Left ventricle myocardium superior (tissue), 1 donor: ENCODE results near the gene GLT6D1. TPM values are rescaled to one million over a fixed set of nuclear protein-coding genes. Genes with fewer than 3 reads are reported as not detected.

ENCODE experiments used
- ATAC-seq: fragments of 200-7000 bp; cut with Tn5 transposase; one replicate; pipeline ENCODE4 v1.9.1; 2020; ENCODE audit warnings: mild to moderate bottlenecking, moderate library complexity
- DNase-seq: peaks from one replicate; pipeline ENCODE4 v3.0.0-alpha.2; 2020
- intact Hi-C: fragments of 100-400 bp; cut with micrococcal nuclease; formaldehyde crosslinking; loops from one replicate; pipeline ENCODE4 v1.11.0; 2022
- total RNA-seq: library from RNA; stranded (reverse); fragmentation: NEBNext Ultra II Directional; extraction: Animal tissue kit (Norgen Biotek cat#: 25700); gene quantifications from one replicate; pipeline ENCODE4 v1.2.1, GENCODE V29; 2021
- donor health status: DM: no; HTN: yes; CAD: no; lungs with severe emphysema.

GLT6D1 gene
- total RNA-seq, 1 donor from 2014 or later = not detected

DNA sequence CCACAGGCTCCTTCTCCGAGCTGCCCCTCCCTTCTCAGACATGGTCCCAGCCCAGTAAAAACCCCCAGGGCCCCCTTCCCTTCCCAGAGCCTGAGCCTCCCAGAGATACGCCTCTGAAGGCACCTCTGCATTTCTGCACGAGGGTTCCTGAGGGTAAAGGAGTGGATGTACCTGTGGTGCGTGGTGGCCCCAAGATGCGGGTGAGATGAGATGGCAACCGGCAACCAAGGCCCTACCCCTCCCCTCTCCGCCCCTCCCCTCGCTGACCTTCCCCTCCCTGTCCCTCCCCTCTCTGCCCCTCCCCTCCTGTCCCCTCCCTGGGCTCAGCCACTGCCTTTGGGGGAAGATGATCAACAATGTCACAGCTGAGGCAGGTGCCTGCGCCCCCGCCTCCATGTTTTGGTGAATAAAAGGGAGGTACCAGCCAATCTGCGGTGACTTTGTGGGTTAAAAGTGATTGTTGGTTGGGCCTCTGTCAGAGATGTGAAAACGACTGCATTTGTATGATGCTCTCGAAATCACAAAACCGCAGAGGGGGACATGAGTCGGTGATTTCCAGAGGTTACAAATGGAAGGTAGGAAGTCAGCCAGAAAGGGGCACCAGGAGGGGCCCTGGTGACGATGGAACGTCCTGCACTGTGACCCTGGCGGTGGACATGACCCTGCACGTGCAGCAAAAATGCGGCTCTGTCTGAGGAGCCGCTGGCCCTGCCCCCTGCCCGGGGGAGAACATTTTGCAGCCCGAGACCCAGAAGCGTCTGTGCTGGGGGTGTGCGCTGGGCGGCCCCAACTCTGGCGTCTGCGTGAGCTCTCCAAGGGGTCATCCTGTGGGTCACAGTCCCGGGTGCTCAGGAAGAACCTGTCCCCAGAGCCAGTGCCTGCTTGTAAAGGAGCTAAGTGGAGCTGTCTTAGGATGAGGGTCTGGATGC lies 27.5 kb upstream of the GLT6D1 start:
- DNase-seq (no peak), ATAC-seq (no peak)
- intact Hi-C loops = no loop called here

DNA sequence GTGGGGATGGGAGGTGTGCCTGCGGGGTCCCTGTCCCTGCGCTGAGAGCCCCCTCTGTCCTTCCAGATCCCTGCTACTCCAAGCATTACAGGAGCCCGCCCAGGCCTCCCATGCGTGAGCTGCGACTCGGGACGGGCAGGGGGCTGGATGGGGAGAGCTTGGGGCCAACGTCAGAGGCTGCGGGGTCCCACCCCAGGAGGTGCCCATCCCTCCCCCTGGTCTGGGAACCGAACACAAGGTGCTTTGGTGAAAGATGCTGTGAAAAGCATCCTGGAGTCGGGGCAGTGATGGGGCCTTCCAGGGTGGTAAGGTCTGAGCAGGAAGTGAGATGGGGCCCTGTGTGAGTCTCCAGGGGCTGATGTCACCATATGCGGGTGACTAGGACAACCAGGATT lies 26.5 kb upstream of the GLT6D1 start:
- DNase-seq = no peak
- ATAC-seq = no peak
- intact Hi-C loops = no loop called here

DNA sequence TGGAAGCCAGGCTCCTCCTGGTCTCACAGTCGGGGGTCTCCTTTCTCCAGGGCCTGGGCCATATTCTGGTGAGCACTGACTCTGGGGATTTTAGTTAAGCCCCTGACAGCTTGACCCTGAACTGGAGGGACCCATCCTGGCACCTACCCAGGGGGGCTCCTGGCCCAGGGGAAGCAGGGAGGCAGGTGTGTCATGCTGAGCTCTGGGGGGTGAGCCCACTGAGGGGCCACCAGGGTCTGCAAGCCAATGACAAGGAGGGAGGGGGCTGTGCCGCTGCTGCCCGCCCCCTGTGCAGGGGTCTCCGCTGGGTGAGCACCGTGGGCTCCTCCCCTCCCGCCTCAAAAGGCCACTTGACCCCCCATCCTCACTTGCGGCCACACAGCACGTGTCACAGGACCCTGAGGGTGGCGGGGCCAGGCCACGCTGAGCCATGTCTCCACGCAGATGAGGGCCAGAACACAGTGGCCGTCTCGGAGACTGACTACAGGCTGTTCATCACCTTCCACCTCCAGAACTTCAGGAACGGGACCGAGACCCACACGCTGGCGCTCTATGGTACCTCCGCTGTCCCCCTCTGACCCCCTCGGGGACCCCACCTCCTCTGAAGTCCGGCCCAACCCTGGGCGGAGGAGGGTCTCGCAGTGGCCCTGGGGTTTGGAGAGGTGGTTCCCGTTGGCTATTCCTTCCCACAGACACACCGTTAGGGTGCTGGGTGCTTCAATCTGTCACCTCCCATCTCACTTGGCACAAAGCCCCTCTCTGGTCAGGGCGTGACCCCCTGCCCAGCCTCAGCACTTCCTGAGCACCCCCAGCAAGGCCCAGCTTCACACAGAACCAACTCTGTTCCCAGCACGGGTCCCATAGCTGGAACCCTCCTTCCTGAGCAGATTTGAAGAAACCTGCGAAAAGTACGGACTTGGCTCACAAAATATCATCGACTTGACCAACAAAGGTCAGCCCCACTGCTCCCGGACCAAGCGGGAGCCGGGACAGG lies 25.8 kb upstream of the GLT6D1 start:
- intact Hi-C loops = no loop called here
- ATAC-seq (no peak), DNase-seq (no peak)

DNA sequence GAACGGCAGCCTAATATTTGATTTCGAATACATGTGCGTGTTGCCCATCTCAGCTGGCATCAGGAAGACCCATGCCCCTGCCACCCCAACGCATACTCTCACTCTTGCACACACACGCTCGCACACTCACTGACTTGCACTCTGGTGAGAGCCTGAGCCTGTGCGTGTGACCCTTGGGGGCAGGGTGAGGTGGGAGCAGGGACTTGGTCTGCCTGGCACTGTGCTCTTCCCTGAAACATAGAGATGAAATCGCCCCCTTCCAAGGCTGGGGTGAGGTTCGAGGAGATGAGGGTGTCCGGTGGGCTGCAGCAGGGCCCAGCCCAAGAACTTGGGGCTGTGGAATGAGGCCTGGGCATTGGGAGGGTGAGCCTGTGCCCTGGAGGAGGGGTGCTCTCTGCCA lies 24.9 kb upstream of the GLT6D1 start:
- intact Hi-C loops = no loop called here
- no peak for DNase-seq
- ATAC-seq = no peak

DNA sequence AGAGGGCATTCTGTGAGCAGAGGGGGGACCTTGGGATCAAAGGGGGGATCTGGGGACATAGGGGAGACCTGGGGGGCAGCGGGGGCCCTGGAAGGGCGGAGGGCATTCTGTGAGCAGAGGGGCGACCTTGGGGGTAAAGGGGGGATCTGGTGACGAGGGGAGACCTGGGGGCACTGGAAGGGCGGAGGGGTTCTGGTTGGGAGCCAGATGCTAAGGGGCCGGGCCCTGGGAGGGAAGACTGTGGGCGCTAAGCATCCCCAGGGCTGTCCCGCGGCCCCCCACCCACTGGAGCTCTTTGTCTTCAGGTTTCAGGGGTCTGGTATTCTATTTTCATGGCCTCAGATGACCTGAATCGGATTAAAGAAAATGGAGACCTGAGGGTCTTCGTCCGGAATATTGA lies 24.5 kb upstream of the GLT6D1 start:
- intact Hi-C loops = no loop called here
- no peak for ATAC-seq
- no peak for DNase-seq

DNA sequence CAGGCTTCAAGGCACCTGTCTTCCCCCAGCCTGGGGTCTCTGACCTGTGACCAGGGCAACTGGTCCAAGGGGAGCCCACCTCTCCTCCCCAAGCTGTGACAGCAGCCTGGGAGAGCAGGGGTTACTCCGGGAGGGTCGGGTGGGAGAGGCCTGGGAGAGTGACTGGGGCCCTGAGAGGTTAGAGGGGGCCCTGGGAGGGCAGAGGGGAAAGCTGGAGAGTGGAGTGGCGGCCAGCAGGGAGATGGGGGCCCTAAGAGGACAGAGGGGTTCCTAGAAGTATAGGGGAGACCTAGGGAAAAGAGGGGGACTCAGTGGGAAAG lies 24.1 kb upstream of the GLT6D1 start:
- DNase-seq = no peak
- intact Hi-C loops = no loop called here
- no peak for ATAC-seq

DNA sequence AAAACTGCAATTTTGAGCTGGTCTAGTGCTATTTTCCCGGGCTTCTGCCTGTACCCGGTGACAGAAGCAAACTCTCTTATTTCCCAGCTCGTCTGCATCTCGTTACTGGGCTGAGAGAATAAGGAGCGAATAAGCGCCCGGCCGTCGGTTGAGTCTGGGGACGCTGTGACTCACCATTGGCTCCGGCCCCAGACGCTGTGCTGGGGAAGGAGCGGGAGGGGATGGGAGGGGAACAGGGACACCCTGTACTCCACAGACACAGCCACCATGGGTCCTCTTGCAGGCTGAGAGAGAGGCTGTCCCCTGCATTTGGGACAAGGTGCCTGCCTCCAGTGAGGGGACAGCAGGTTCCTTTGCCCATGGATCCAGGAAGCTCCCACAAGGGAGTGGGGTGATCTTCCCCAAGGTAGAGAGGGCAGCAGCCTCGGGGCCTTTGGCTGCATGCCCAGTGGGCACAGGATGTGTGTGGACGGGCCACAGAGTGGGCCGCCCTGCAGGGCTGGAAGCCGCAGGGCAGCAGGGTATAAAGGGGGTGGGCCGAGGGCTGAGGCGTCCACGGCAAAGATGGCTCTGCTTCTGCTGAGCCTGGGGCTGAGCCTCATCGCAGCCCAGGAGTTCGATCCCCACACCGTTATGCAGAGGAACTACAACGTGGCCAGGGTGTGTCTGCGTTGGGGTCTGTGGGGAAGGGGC lies 23.6 kb upstream of the GLT6D1 start, which contains the start of gene LCN9:
Gene LCN9, plus strand, starts transcription at position 552 of the 693 bp plus-strand sequence. Its CDS starts 13 bp downstream, at position 565.
- intact Hi-C loops = no loop called here
- ATAC-seq (peak; percentile 63), DNase-seq (peak; percentile 46)

DNA sequence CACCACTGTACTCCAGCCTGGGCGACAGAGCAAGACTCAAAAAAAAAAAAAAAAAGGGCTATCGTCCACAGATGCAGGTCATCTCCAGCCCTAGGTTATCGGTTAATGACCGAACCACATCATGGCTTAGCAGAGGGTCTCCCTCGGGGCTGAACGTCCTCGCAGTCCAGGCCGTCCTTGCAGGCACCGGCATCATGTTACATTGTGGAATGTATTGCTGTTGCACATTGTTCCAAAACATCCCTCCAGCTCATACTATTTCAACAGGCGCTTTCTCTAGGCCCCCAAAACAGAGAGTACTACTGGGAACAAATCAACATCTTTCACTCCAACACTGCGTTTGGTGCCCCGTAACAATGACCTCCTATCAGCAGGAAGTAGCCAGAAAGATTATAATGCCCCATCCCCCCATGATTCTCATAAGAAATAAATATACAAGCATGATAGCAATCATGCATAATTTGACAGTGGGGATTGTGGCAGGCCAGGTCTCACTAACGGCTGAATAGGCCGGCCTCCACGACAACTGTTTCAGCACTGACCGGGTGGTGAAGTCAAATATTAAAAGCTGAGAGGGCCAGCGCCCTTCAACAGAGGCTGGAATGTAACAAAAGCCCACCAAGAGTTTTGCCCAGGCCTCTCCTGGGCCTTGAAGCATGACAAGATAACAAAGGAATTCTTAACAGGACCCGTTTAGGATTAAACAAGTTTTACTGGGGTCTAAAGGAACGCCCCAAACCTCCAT lies 22.6 kb upstream of the GLT6D1 start:
- intact Hi-C loops = no loop called here

DNA sequence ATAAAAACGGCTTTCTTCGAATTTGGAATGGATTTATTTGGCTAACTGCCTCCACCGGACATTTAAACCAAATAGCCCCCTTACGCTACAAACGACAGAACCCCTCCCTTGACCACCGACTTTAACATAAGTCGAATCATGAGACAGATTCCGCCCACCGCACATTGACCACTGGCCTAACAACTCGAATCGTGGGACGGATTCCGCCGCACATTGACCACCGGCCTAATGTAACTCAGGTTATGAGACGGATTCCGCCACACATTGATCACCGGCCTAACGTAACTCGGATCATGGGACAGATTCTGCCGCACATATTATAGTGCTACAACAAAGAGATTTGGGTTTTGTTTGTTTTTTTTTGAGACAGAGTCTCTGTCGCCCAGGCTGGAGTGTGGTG lies 21.1 kb upstream of the GLT6D1 start:
- DNase-seq (no peak), ATAC-seq (no peak)
- intact Hi-C loops = no loop called here

More for the DNA sequence above, 22.6 kb upstream of the GLT6D1 start:
- no peak for DNase-seq
- no peak for ATAC-seq

DNA sequence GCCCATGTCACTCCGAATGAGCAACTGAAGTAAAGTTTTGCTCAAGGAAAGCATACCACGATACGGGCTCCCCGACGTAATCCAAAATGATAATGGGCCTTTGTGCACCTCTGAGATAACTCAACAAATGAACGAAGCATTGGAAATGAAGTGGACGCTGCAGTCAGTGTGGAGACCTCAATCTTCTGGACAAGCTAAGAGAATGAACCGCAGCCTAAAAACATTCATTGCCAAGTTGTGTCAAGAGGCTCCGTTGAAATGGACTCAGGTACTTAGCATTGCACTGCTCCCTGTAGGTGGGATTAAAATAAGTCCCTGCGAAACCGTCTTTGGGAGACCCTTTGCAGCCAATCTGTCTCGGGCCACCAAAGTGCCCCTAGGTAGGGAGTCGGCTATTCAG lies 19.9 kb upstream of the GLT6D1 start:
- ATAC-seq (no peak), DNase-seq (no peak)
- intact Hi-C loops = no loop called here

DNA sequence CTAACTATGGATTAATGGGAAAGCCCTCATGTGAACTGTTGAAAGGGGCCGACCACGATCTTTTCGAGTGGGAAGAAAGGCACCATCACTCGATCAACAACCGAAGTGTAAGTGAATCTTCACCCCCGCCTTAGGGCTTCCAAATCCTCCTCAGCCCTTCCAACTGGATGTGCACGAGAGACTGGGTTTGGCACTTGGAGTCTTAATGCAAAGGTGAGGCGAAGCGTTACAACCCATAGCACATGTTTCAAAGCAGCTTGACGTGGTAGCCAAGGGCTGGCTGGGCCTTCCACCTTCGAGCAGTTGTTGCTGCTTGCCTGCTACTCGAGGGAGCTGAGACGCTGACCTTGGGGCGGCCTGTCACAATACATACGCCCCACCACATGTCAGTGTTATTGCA lies 18.1 kb upstream of the GLT6D1 start:
- intact Hi-C loops = no loop called here
- DNase-seq (no peak), ATAC-seq (no peak)

DNA sequence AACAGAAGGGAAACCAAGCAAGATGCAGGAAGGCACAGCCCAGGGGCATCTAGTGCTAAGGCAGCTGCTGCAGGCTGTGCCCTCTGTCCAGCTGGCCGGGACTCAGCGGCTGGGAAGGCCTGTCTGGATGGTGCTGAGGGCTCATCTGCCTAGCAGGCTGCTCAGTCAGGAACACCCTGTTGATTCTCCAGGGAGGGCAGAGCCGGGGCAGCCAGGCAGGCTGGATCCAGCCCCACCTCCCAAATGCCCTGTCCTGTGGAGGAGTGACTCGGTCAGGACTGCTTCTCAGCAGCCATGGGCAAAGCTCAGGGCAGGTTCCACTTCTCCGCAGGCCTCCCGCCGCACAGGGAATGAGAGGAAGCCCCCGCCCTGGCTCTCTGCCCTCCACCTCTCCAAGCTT lies 16.0 kb upstream of the GLT6D1 start:
- ATAC-seq = no peak
- no peak for DNase-seq
- intact Hi-C loops = no loop called here

DNA sequence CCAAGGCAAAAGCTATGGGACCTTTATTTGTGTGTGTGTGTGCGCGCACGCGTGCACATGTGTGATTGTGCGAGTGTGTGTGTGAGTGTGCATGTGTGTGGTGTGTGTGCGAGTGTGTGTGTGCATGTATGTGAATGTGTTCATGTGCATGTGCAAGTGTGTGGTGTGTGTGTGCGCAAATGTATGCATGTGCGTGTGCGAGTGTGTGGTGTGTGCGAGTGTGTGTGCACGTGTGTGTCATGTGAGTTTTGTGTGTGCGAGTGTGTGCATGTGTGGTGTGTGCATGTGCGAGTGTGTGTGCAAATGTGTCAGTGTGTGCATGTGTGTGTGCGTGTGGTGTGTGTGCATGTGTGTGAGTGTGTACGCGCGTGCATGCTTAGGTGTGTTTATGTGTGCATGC lies 11.1 kb upstream of the GLT6D1 start:
- intact Hi-C loops = no loop called here
- no peak for DNase-seq
- no peak for ATAC-seq

DNA sequence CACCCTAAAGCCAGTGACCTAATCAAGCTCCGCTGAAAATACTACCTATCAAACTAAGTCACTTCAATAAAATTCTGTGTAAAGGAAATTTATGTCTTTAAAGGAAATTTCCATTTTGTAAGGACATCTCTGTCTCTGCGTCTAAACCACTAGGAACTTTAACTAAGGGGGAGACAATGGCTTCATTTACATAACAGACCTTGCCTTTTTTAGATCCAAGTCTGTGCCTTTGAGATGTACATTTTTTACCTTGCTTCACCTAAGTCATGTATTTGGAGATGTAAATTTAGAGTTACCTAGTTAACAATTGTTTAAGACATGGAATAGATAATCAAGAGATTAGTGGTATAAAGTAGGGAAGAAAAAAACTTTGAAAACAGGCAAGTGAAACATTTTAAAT lies 10.2 kb upstream of the GLT6D1 start:
- intact Hi-C loops = no loop called here
- ATAC-seq (no peak), DNase-seq (no peak)

DNA sequence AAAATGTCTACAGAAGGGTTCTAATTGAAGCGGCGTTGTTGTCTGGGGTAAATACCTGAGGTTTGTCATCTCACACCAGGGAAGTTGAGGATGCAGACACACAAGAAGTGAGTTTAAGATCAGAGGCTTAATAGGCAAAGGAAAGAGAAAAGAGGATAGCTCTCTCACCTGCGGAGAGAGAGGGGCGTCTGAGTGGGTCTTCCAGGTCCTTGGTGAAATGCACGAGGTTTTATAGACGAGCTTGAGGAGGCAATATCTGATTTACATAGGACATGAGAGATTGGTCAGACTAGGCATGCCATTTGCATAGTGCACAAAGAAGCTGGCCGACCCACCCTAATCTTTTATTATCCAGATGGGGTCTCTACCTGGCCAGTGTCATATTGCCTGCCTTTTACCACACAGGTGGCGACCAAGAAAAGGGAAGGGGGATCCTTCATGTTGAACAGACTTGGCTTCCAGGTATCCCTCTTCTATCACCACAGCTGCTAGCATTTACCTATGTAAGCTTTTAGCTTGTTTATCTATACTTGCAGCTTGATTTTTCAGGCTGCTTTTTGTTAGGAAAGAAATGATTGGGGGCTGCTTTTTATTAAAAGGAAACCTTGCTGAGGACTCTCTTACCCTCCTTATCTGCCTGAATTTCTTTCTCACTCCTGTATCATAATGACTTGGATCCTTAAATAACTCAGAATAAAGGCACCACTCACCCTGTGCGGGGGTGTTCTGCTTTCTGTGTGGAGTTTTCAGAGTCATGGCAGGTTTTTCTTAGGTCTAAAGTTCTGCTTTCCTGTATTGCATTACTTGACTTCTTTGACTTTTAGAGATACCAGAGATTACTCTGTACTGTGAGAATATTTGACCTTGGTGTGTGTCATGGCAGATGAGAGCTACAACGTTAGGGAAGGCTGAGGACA lies 9.4 kb upstream of the GLT6D1 start:
- ATAC-seq (no peak), DNase-seq (no peak)
- intact Hi-C loops = no loop called here

DNA sequence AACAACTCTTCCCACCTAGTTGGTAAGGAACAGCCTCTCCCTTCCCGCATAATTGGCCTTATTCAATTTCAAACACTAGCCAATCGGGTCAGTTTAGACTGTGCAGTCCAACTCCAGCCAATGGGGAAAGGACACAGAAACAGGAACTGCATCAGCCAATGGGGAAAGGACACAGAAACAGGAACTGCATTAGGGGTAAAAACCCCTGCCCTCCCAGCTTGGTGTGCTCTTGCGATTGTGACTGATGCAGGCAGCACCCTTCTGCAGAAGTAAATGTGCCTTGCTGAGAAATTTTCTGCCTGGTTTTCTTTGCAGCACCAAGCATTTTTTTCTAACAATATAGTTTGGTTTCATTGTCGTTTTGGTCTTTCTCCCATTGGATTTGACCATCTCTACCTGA lies 8.5 kb upstream of the GLT6D1 start:
- ATAC-seq (no peak), DNase-seq (no peak)
- intact Hi-C loops = no loop called here

DNA sequence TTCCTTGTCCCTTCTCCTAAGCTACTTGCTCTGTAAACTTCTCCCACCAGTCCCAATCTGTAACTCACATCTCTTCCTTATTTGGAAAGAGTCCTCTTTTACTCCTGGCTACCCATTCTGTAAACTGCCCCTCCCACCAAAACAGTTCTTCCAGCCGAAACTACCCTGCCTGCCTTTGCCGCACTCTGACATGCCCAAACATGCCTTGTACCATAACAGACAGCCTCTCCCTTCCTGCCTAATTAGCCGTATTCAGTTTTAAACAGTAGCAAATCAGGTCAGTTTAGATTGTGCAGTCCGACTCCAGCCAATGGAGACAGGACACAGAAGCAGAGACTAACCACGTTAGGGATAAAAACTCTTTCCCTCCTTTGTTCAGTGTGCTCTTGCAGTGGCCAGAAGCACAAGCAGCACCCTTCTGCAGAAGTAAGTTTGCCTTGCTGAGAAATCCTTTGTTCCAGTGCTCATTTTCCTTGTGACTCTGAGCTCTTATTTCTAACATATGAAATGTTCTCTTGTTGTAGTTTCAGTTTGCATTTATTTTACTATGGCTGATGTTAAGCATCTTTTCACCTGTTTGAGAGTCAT lies 5.4 kb upstream of the GLT6D1 start:
- ATAC-seq = no peak

DNA sequence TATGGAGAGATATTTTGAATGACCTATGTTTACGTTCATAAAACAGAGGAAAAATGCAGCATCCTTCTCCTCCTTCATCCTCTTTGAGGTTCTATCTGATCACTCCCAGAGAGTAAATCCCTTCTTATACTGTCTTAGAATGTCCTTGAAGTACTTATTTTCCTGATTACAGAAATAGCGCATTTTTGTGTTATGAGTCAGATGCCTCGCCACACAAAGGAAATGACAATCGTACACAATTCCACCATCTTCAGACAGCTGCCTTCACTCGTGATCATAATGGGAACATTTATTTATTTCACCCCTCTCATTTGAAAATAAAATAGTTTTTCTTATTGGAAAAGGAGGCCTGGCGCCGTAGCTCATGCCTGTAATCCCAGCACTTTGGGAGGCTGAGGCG lies 2.4 kb upstream of the GLT6D1 start:
- ATAC-seq (no peak), DNase-seq (no peak)
- intact Hi-C loops = no loop called here

More for the DNA sequence above, 5.4 kb upstream of the GLT6D1 start:
- no peak for DNase-seq
- intact Hi-C loops = no loop called here
